C4-2B (cell line): ENCODE measurements around the gene ANO2.

Experiments
- CTCF ChIP-seq: fragments of 450-650 bp; conservative IDR thresholded peaks from 2 replicates; pipeline ENCODE4 v1.5.1; 2017; ENCODE audit warnings: mild to moderate bottlenecking
- ZFX ChIP-seq: fragments of 450-650 bp; IDR thresholded peaks from 2 replicates; pipeline ENCODE4 v1.6.1; 2017

- TF ChIP-seq CTCF = no peak
- no peak for TF ChIP-seq ZFX
Measured at GRCh38 chr12:5733136-5733755, 211.8 kb downstream of the ANO2 start.
